ENCODE results near the gene SHOX.
"Not testable (repeated sequence)": the region's sequence is repeated elsewhere in the genome, so short reads cannot be mapped to it uniquely, and the experiment has no call there.

SHOX gene

GRCh38 chrX:638482-639131 is 8.0 kb downstream of the SHOX start:
- no peak for DNase-seq

GRCh38 chrX:639151-639550 is 8.6 kb downstream of the SHOX start:
- DNase-seq, result no peak

GRCh38 chrX:640641-641040 is 10.1 kb downstream of the SHOX start:
- no peak for DNase-seq

- DNase-seq, result no peak
Measured at GRCh38 chrX:641671-642435, 11.3 kb downstream of the SHOX start.

- no peak for DNase-seq
Measured at GRCh38 chrX:642436-643240, 12.0 kb downstream of the SHOX start.

GRCh38 chrX:643241-643595 is 12.6 kb downstream of the SHOX start:
- DNase-seq, result no peak

- DNase-seq, result no peak
Measured at GRCh38 chrX:643911-644303, 13.3 kb downstream of the SHOX start.

GRCh38 chrX:644304-645281 is 14.0 kb downstream of the SHOX start:
- DNase-seq, result no peak

GRCh38 chrX:646228-646495 is 15.6 kb downstream of the SHOX start:
- DNase-seq, result no peak

- DNase-seq, result no peak
Measured at GRCh38 chrX:646796-647195, 16.2 kb downstream of the SHOX start.

- no peak for DNase-seq
Measured at GRCh38 chrX:649166-649565, 18.6 kb downstream of the SHOX start.

- DNase-seq, result no peak
Measured at GRCh38 chrX:650324-650723, 19.7 kb downstream of the SHOX start.

- DNase-seq, result no peak
Measured at GRCh38 chrX:650811-651210, 20.2 kb downstream of the SHOX start.

GRCh38 chrX:651922-652321 is 21.3 kb downstream of the SHOX start:
- not testable (repeated sequence) for DNase-seq

- no peak for DNase-seq
Measured at GRCh38 chrX:652341-652741, 21.8 kb downstream of the SHOX start.

- DNase-seq, result no peak
Measured at GRCh38 chrX:653306-653705, 22.7 kb downstream of the SHOX start.

GRCh38 chrX:661154-661553 is 30.6 kb downstream of the SHOX start:
- no peak for DNase-seq

GRCh38 chrX:662126-662525 is 31.5 kb downstream of the SHOX start:
- DNase-seq, result no peak

GRCh38 chrX:663841-664240 is 33.2 kb downstream of the SHOX start:
- no peak for DNase-seq

GRCh38 chrX:666762-667720 is 36.5 kb downstream of the SHOX start:
- no peak for DNase-seq

- no peak for DNase-seq
Measured at GRCh38 chrX:670645-671044, 40.1 kb downstream of the SHOX start.

GRCh38 chrX:672931-673330 is 42.3 kb downstream of the SHOX start:
- no peak for DNase-seq
